ENCODE measurements around the gene MEIOSIN. TPM values are rescaled to one million over a fixed set of nuclear protein-coding genes. Genes with fewer than 3 reads are reported as not detected.
A peak's percentile ranks its signal among the peaks of the same experiment; 100 is the strongest.

The MEIOSIN gene
- total and polyA plus RNA-seq, 2 donors (not counting 1 experiment from before 2014, with no cell fraction given), result not detected

GRCh38 chr19:45716359-45717130 lies 16.7 kb upstream of the MEIOSIN start:
- peak overlapping the region; percentile 91 for H3K4me3 Mint-ChIP-seq
- peaks cover 88% of the 10 kb centered on the region for H3K79me2 ChIP-seq (ENCODE audit: control insufficient read depth, insufficient read depth, low read length)
- no peaks in the 10 kb centered on the region for H3K27me3 Mint-ChIP-seq
- peaks cover 0 to 17% of the 10 kb centered on the region in 2 experiments for H3K36me3 ChIP-seq (replicated peaks in 1 of 2; ENCODE audit: control extremely low read depth in 1 of 2, control insufficient read depth in 1 of 2, extremely low read depth in 1 of 2, insufficient read depth in 2 of 2, low read length in 1 of 2)
- peaks cover 39% of the 10 kb centered on the region for H3K4me1 Mint-ChIP-seq
- peak overlapping the region; percentile 82 for H3K4me2 ChIP-seq (replicated peaks; ENCODE audit: low read depth, low read length, poor library complexity, severe bottlenecking)
- no peaks in the 10 kb centered on the region for H3K27me3 ChIP-seq (replicated peaks in 1 of 4; ENCODE audit: control extremely low read depth in 1 of 4, control insufficient read depth in 3 of 4, insufficient read depth in 4 of 4, low read length in 3 of 4)
- no peak for DNase-seq
- ChIA-PET POLR2A (interaction anchor here (0.6 to 2.4 kb wide), 11 partner anchors 8 to 801 kb away, joined by 3 to 41 read pairs (median 5); partner anchors contain the start of genes DMWD, FBXO46, QPCTL and SIX5), CTCF (interaction anchor here (0.6 to 5.0 kb wide), 9 partner anchors 9 to 101 kb away, joined by 3 to 57 read pairs (median 3); partner anchors contain the start of genes FBXO46, QPCTL and SNRPD2)
- peak overlapping the region; percentile 75 for H2AFZ ChIP-seq (ENCODE audit: insufficient read depth, low read depth, low read length, poor library complexity, severe bottlenecking)
- peaks cover 0 to 3% (median 0%) of the 10 kb centered on the region in 3 donors for H3K9me3 ChIP-seq (ENCODE audit: control extremely low read depth in 1 of 3, control insufficient read depth in 2 of 3, insufficient read depth in 1 of 3, low read length in 2 of 3)
- no peak for ATAC-seq (ENCODE audit: low read depth)
- peak overlapping the region; percentile 76 to 93 (median 82) for H3K4me3 ChIP-seq (ENCODE audit: control extremely low read depth in 1 of 5, extremely low read depth in 1 of 5, insufficient read depth in 1 of 5, low read depth in 2 of 5, low read length in 4 of 5)
- TF ChIP-seq EZH2 (IDR thresholded peaks at IDR 0.05; ENCODE audit: borderline replicate concordance, insufficient read depth, low read depth, low read length, poor library complexity, severe bottlenecking) (no peak), CTCF (IDR thresholded peaks at IDR 0.05) (no peak)
- intact Hi-C loops (cut with micrococcal nuclease), result loop anchor here (1.0 to 5.0 kb wide), 7 partner anchors 14 to 310 kb away; partner anchors contain the start of genes DMWD, FBXO46, OPA3 and POLR1G
- H3K27ac ChIP-seq (ENCODE audit: low read length in 2 of 2), result peak overlapping the region; percentile 76 to 94
- peak overlapping the region; percentile 97 for H3K27ac Mint-ChIP-seq
- peaks cover 31% of the 10 kb centered on the region for H4K20me1 ChIP-seq (ENCODE audit: control insufficient read depth, insufficient read depth, low read length, poor library complexity, severe bottlenecking)
- H3K4me1 ChIP-seq (ENCODE audit: control insufficient read depth in 2 of 2, insufficient read depth in 2 of 2, low read length in 2 of 2), result peaks cover 18 to 25% of the 10 kb centered on the region in 2 donors
- no peaks in the 10 kb centered on the region for H3K9me3 Mint-ChIP-seq (ENCODE audit: insufficient read depth)
- peak overlapping the region; percentile 77 for H3K9ac ChIP-seq (ENCODE audit: low read length)
- WGBS (ENCODE audit: insufficient coverage), result 3% methylated on average over 24 of the region's 24 CpGs

All from B cell (primary cell).